Esophagus muscularis mucosa (tissue), 3 donors: ENCODE data around the gene PNMA6F.
"Not testable (repeated sequence)": the region's sequence is repeated elsewhere in the genome, so short reads cannot be mapped to it uniquely, and the experiment has no call there.

Experiments
- POLR2A ChIP-seq: fragments of 450-650 bp; IDR thresholded peaks from one replicate; pipeline ENCODE4 v1.6.1; 2017; ENCODE audit warnings: antibody characterized with exemption, moderate library complexity, mild to moderate bottlenecking, low read depth
- TF ChIP-seq, protein P1 (sequence below), 3 experiments: fragments of 200-600 bp in 2 of 3; fragments of 450-650 bp in 1 of 3; sonication (generic) in 2 of 3; IDR thresholded peaks; one replicate each; pipeline ENCODE4 v1.5.1; 2017 to 2019; ENCODE audit warnings: antibody characterized with exemption in 3 of 3, mild to moderate bottlenecking in 2 of 3, moderate library complexity in 1 of 3

DNA sequence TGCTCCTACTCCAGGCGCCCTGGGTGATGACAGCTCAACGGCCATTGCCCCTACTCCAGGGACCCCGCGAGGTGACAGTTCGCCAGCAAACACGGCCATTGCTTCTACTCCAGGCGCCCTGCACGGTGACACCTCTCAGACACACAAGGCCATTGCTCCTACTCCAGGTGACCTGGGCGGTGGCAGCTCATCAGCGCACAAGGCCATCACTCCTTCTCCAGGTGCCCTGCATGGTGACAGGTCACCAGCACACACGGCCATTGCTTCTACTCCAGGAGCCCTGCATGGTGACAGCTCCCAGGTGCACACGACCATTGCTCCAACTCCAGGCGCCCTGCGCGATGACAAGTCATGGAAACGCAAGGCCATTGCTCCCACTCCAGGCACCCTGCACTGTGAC lies 46.1 kb downstream of the PNMA6F start:
- TF ChIP-seq, protein P1, sequence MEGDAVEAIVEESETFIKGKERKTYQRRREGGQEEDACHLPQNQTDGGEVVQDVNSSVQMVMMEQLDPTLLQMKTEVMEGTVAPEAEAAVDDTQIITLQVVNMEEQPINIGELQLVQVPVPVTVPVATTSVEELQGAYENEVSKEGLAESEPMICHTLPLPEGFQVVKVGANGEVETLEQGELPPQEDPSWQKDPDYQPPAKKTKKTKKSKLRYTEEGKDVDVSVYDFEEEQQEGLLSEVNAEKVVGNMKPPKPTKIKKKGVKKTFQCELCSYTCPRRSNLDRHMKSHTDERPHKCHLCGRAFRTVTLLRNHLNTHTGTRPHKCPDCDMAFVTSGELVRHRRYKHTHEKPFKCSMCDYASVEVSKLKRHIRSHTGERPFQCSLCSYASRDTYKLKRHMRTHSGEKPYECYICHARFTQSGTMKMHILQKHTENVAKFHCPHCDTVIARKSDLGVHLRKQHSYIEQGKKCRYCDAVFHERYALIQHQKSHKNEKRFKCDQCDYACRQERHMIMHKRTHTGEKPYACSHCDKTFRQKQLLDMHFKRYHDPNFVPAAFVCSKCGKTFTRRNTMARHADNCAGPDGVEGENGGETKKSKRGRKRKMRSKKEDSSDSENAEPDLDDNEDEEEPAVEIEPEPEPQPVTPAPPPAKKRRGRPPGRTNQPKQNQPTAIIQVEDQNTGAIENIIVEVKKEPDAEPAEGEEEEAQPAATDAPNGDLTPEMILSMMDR (IDR thresholded peaks at IDR 0.05): not testable (repeated sequence)
- not testable (repeated sequence) for TF ChIP-seq POLR2A
